H1 (cell line): ENCODE data around the gene TANC1. TPM values are rescaled to one million over a fixed set of nuclear protein-coding genes. Genes with fewer than 3 reads are reported as not detected.

Experiments
- CTCF ChIA-PET: fragments of 300-600 bp; sonication (Branson Sonifier 250); formaldehyde crosslinking; loops from one replicate; lab custom pipeline; 2021; ENCODE audit not compliant: partially characterized antibody; lab: Charles Lee
- POLR2A ChIA-PET: fragments of 300-600 bp; sonication (Branson Sonifier 250); formaldehyde crosslinking; loops from one replicate; lab custom pipeline; 2021; ENCODE audit warnings: inconsistent platforms; ENCODE audit not compliant: partially characterized antibody; lab: Charles Lee
- DNase-seq, 2 experiments: peaks; one replicate each; pipeline versions ENCODE4 v3.0.0 to v3.0.0-alpha.2; 2010 to 2022; ENCODE audit warnings: low spot score in 2 of 2, low read depth in 1 of 2, mixed read lengths in 1 of 2
- FAIRE-seq: peaks from 2 replicates; lab custom pipeline; 2011; peaks lifted over from hg19 to GRCh38; lab: Jason Lieb, UNC
- H2AFZ ChIP-seq: 2 replicates; pipeline ENCODE4 v1.8.1; 2012; ENCODE audit warnings: low read length, inconsistent platforms
- H2AK5ac ChIP-seq: 2 replicates; pipeline ENCODE4 v1.6.1; 2013; ENCODE audit warnings: low read depth, low read length
- H2BK120ac ChIP-seq: replicated peaks from 2 replicates; pipeline ENCODE3; 2013; ENCODE audit warnings: low read depth, low read length, inconsistent platforms
- H2BK12ac ChIP-seq: 2 replicates; pipeline ENCODE4 v1.6.1; 2013; ENCODE audit warnings: low read depth, low read length
- H2BK15ac ChIP-seq: 2 replicates; pipeline ENCODE4 v1.6.1; 2013; ENCODE audit warnings: low read length
- H2BK20ac ChIP-seq: 2 replicates; pipeline ENCODE4 v1.6.1; 2013; ENCODE audit warnings: low read length
- H2BK5ac ChIP-seq: 2 replicates; pipeline ENCODE4 v1.6.1; 2013; ENCODE audit warnings: low read depth, low read length
- H3K14ac ChIP-seq: 2 replicates; pipeline ENCODE4 v1.6.1; 2013; ENCODE audit warnings: inconsistent platforms; ENCODE audit not compliant: insufficient read length
- H3K18ac ChIP-seq: 2 replicates; pipeline ENCODE4 v1.6.1; 2013; ENCODE audit warnings: low read length; ENCODE audit errors: extremely low read depth
- H3K23ac ChIP-seq: 2 replicates; pipeline ENCODE4 v1.6.1; 2013; ENCODE audit warnings: inconsistent platforms; ENCODE audit not compliant: insufficient read length
- H3K23me2 ChIP-seq: 2 replicates; pipeline ENCODE4 v1.6.1; 2013; ENCODE audit warnings: low read depth, low read length
- H3K27ac ChIP-seq: 2 replicates; pipeline ENCODE4 v1.6.1; 2011; ENCODE audit warnings: low read depth, low read length, inconsistent platforms
- H3K27me3 ChIP-seq, 4 experiments: replicated peaks in 1 of 4; 1 replicate in 1 of 4; 2 replicates in 3 of 4; pipeline versions ENCODE4 v1.6.1 to v1.8.1; 2011 to 2013; ENCODE audit warnings: low read length in 3 of 4, mild to moderate bottlenecking in 3 of 4, inconsistent platforms in 2 of 4, mixed read lengths in 2 of 4, moderate library complexity in 1 of 4; ENCODE audit not compliant: control insufficient read depth in 3 of 4, insufficient read depth in 3 of 4; ENCODE audit errors: extremely low read depth in 1 of 4
- H3K36me3 ChIP-seq, 4 experiments: 2 replicates each; pipeline versions ENCODE4 v1.6.1 to v1.8.1; 2011 to 2013; ENCODE audit warnings: mild to moderate bottlenecking in 4 of 4, low read length in 3 of 4, moderate library complexity in 2 of 4, control low read depth in 1 of 4, inconsistent platforms in 1 of 4; ENCODE audit not compliant: insufficient read depth in 4 of 4, control insufficient read depth in 2 of 4
- H3K4ac ChIP-seq: replicated peaks from 2 replicates; pipeline ENCODE3; 2013; ENCODE audit warnings: low read length, low read depth, mixed read lengths, inconsistent platforms; ENCODE audit not compliant: insufficient read length
- H3K4me1 ChIP-seq, 4 experiments: replicated peaks in 1 of 4; 1 replicate in 1 of 4; 2 replicates in 3 of 4; pipeline versions ENCODE4 v1.6.1 to v1.8.1; 2011 to 2013; ENCODE audit warnings: low read length in 3 of 4, inconsistent platforms in 2 of 4, mixed read lengths in 1 of 4; ENCODE audit not compliant: insufficient read depth in 4 of 4, control insufficient read depth in 3 of 4
- H3K4me2 ChIP-seq, 2 experiments: 2 replicates each; pipeline versions ENCODE4 v1.6.1 to v1.8.1; 2011 to 2013; ENCODE audit warnings: low read depth in 2 of 2, low read length in 2 of 2, control low read depth in 1 of 2, inconsistent platforms in 1 of 2, mild to moderate bottlenecking in 1 of 2; ENCODE audit not compliant: insufficient read depth in 1 of 2
- H3K4me3 ChIP-seq, 4 experiments: fragments of 200-600, 300-600 bp in 1 of 4; sonication (generic), shearing (Covaris generic), sonication (Bioruptor Twin) in 1 of 4; 2 replicates each; pipeline versions ENCODE4 v1.5.1 to v1.8.1; 2011 to 2016; ENCODE audit warnings: low read length in 4 of 4, low read depth in 3 of 4, control low read depth in 2 of 4, inconsistent platforms in 2 of 4, mild to moderate bottlenecking in 2 of 4, mixed read lengths in 1 of 4, moderate library complexity in 1 of 4; ENCODE audit not compliant: insufficient read depth in 2 of 4; ENCODE audit errors: extremely low read depth in 1 of 4
- H3K56ac ChIP-seq: replicated peaks from 2 replicates; pipeline ENCODE3; 2013; ENCODE audit warnings: low read depth, mild to moderate bottlenecking, mixed read lengths, low read length, inconsistent platforms; ENCODE audit not compliant: insufficient read length
- H3K79me1 ChIP-seq: 2 replicates; pipeline ENCODE4 v1.6.1; 2013; ENCODE audit warnings: low read depth, low read length, control low read depth
- H3K79me2 ChIP-seq, 2 experiments: 2 replicates each; pipeline versions ENCODE4 v1.6.1 to v1.8.1; 2012 to 2013; ENCODE audit warnings: low read length in 2 of 2, mild to moderate bottlenecking in 2 of 2, inconsistent platforms in 1 of 2; ENCODE audit not compliant: insufficient read depth in 2 of 2, control insufficient read depth in 1 of 2
- H3K9ac ChIP-seq, 4 experiments: replicated peaks in 1 of 4; 1 replicate in 1 of 4; 2 replicates in 3 of 4; pipeline versions ENCODE4 v1.6.1 to v1.8.1; 2011 to 2013; ENCODE audit warnings: low read depth in 3 of 4, low read length in 3 of 4, control low read depth in 2 of 4, mild to moderate bottlenecking in 2 of 4, moderate library complexity in 2 of 4, inconsistent platforms in 1 of 4; ENCODE audit errors: extremely low read depth in 1 of 4
- H3K9me3 ChIP-seq, 2 experiments: 2 replicates each; pipeline versions ENCODE4 v1.6.1 to v1.8.1; 2012 to 2013; ENCODE audit warnings: mild to moderate bottlenecking in 2 of 2, moderate library complexity in 2 of 2, control low read depth in 1 of 2, inconsistent platforms in 1 of 2, low read depth in 1 of 2, low read length in 1 of 2, mixed read lengths in 1 of 2; ENCODE audit not compliant: insufficient read depth in 2 of 2
- H4K20me1 ChIP-seq, 2 experiments: replicated peaks in 1 of 2; 2 replicates each; pipeline versions ENCODE3 to v1.8.1; 2011 to 2013; ENCODE audit warnings: inconsistent platforms in 2 of 2, low read length in 2 of 2, mild to moderate bottlenecking in 1 of 2; ENCODE audit not compliant: insufficient read depth in 2 of 2, control insufficient read depth in 1 of 2
- H4K5ac ChIP-seq: 2 replicates; pipeline ENCODE4 v1.6.1; 2013; ENCODE audit warnings: low read length, low read depth, mixed read lengths, inconsistent platforms; ENCODE audit not compliant: insufficient read length
- H4K8ac ChIP-seq: 2 replicates; pipeline ENCODE4 v1.8.0; 2013; ENCODE audit warnings: mild to moderate bottlenecking, moderate library complexity, low read length, inconsistent platforms; ENCODE audit not compliant: insufficient read depth; ENCODE audit errors: extremely low read depth
- H4K91ac ChIP-seq: replicated peaks from 2 replicates; pipeline ENCODE3; 2013; ENCODE audit warnings: low read length, mixed read lengths, inconsistent platforms; ENCODE audit not compliant: insufficient read length
- CBX5 ChIP-seq: fragments of 300-800, 300-1000 bp; sonication (generic); IDR thresholded peaks from 2 replicates; pipeline ENCODE4 v1.7.1; 2016; ENCODE audit warnings: antibody characterized with exemption, low read length, low read depth
- EP300 ChIP-seq, 2 experiments: IDR thresholded peaks; 1 replicate in 1 of 2; 2 replicates in 1 of 2; pipeline ENCODE4 v1.6.1; 2011 to 2012; ENCODE audit warnings: low read depth in 2 of 2, low read length in 2 of 2, mild to moderate bottlenecking in 2 of 2, borderline replicate concordance in 1 of 2, inconsistent platforms in 1 of 2, moderate library complexity in 1 of 2
- FOSL1 ChIP-seq: IDR thresholded peaks from 2 replicates; pipeline ENCODE4 v1.6.1; 2011; ENCODE audit warnings: mild to moderate bottlenecking, low read depth, low read length, moderate library complexity; ENCODE audit not compliant: insufficient read depth
- MAX ChIP-seq: IDR thresholded peaks from 2 replicates; pipeline ENCODE4 v1.6.1; 2012; ENCODE audit warnings: inconsistent platforms
- PHF8 ChIP-seq: fragments of 200-600 bp; sonication (generic); conservative IDR thresholded peaks from 2 replicates; pipeline ENCODE4 v1.7.1; 2012; ENCODE audit warnings: low read depth, mild to moderate bottlenecking, inconsistent platforms, low read length, moderate library complexity
- RNF2 ChIP-seq: fragments of 200-900, 300-1000 bp; sonication (generic); IDR thresholded peaks from 2 replicates; pipeline ENCODE4 v1.7.1; 2016; ENCODE audit warnings: borderline replicate concordance, low read depth, mild to moderate bottlenecking, antibody characterized with exemption, low read length; ENCODE audit not compliant: poor library complexity, severe bottlenecking; ENCODE audit errors: missing control alignments
- SIRT6 ChIP-seq: IDR thresholded peaks from one replicate; pipeline ENCODE4 v1.7.1; 2012; ENCODE audit warnings: low read length, inconsistent platforms
- SIX5 ChIP-seq: IDR thresholded peaks from 2 replicates; pipeline ENCODE4 v1.6.1; 2011; ENCODE audit warnings: mild to moderate bottlenecking, low read depth, low read length
- SRF ChIP-seq: IDR thresholded peaks from 2 replicates; pipeline ENCODE4 v1.6.1; 2011; ENCODE audit warnings: mild to moderate bottlenecking, low read depth, low read length, moderate library complexity
- TCF12 ChIP-seq: IDR thresholded peaks from 2 replicates; pipeline ENCODE4 v1.6.1; 2011; ENCODE audit warnings: low read depth, mild to moderate bottlenecking, low read length
- TEAD4 ChIP-seq: IDR thresholded peaks from 2 replicates; pipeline ENCODE4 v1.6.1; 2012; ENCODE audit warnings: low read depth, low read length, inconsistent platforms, mixed read lengths
- YY1 ChIP-seq: IDR thresholded peaks from 2 replicates; pipeline ENCODE4 v1.6.1; 2011; ENCODE audit warnings: low read depth, mild to moderate bottlenecking, low read length
- WGBS, 2 experiments: shearing (Covaris generic) in 1 of 2; methylation state at CpG; one replicate each; pipeline versions ENCODE4 v1.1.6 to v1.1.7; 2013 to 2015; ENCODE audit warnings: low lambda C conversion rate in 2 of 2, mixed read lengths in 2 of 2, inconsistent platforms in 1 of 2, low coverage in 1 of 2, missing lambda C conversion rate in 1 of 2; ENCODE audit not compliant: insufficient replicate concordance in 2 of 2, insufficient coverage in 1 of 2, insufficient read length in 1 of 2; ENCODE audit errors: extremely low coverage in 1 of 2, missing lambda C conversion rate in 1 of 2; 5-methylcytosine and 5-hydroxymethylcytosine counted together
- polyA plus RNA-seq, 7 experiments: library from polyadenylated mRNA; depleted of rRNA in 3 of 7; stranded (reverse) in 5 of 7; unstranded in 2 of 7; fragments of >200 nt in 5 of 7; fragments of 200-250 nt in 2 of 7; gene quantifications; 1 replicate in 5 of 7; 2 replicates in 1 of 7; 4 replicates in 1 of 7; pipeline versions ENCODE4 v1.2.1 to v1.2.3, GENCODE V29; 2011 to 2013; ENCODE audit warnings: missing spikeins in 2 of 7, mixed read lengths in 2 of 7
- total RNA-seq: library from RNA; stranded (reverse); fragmentation: NEBNext Ultra II Directional; extraction: Animal tissue kit (Norgen Biotek cat#: 25700); gene quantifications from 2 replicates; pipeline ENCODE4 v1.2.1, GENCODE V29; 2021

Gene TANC1
- total and polyA plus RNA-seq, 2 of the 8 experiments (the other 6 are each of a cell fraction or from before 2014, with no cell fraction given), result 4.1 to 7.6 TPM

DNA sequence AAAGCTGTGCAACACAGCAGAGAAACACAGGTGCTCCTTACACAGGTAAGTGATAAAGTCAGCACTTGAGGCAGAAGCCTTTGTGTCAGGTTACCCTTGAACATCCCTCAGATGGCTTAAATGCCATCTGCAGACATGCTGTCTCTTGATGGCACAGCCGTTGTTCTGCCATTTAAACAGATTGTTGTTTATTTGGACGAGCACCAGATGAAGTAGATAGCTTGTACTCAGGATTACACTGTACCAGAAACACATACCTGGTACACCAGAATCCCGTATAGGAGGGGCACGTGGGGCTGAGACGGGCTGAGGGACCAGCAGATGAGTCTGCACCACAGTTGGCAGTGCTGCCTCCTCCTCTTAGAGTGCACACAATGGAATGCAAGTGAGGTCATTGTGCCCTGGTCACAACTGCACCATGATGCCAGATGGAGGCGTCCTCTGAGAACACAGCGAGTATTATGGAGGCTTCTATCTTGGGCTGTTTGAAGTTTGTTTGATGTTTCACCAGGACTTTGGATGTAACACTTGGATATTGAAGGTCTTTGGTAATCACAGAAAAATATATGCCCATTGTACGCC, 143.0 kb downstream of the TANC1 start:
- POLR2A ChIA-PET, result no interaction called here
- FAIRE-seq, result no peak
- no peak overlapping the region for H3K9ac ChIP-seq

More for the DNA sequence above, 143.0 kb downstream of the TANC1 start:
- WGBS, 2 experiments, result 88% methylated on average over 8 of the region's 8 CpGs; no CpG with 5 or more reads in 1 of the 2 experiments
- Histone ChIP-seq H4K8ac (no peak overlapping the region), H3K56ac (no peak overlapping the region), H2BK120ac (no peak overlapping the region), H2BK20ac (no peak overlapping the region), H3K4me2 (no peak overlapping the region), H2AK5ac (no peak overlapping the region), H4K91ac (no peak overlapping the region), H4K5ac (no peak overlapping the region), H3K18ac (no peak overlapping the region), H3K14ac (no peak overlapping the region), H3K36me3 (no peaks in the 10 kb centered on the region), H2BK5ac (no peak overlapping the region), H3K9me3 (no peaks in the 10 kb centered on the region), H3K79me2 (no peaks in the 10 kb centered on the region), H4K20me1 (no peaks in the 10 kb centered on the region), H3K4me3 (no peak overlapping the region), H3K27ac (no peak overlapping the region), H3K27me3 (no peaks in the 10 kb centered on the region), H3K23me2 (no peaks in the 10 kb centered on the region), H3K79me1 (no peaks in the 10 kb centered on the region), H3K4me1 (no peaks in the 10 kb centered on the region), H2BK15ac (no peak overlapping the region), H3K23ac (no peak overlapping the region), H2AFZ (no peak overlapping the region), H3K4ac (no peak overlapping the region), H2BK12ac (no peak overlapping the region)
- TF ChIP-seq FOSL1, result no peak
- TF ChIP-seq SRF, result no peak
- TF ChIP-seq SIRT6, result no peak
- TF ChIP-seq YY1, result no peak
- no peak for TF ChIP-seq SIX5
- no peak for TF ChIP-seq CBX5
- TF ChIP-seq TEAD4, result no peak
- no peak for TF ChIP-seq TCF12
- no peak for TF ChIP-seq PHF8
- no peak for TF ChIP-seq RNF2
- no peak for TF ChIP-seq EP300 (IDR thresholded peaks at IDR 0.05; ENCODE audit: borderline replicate concordance in 1 of 2, low read depth in 2 of 2, low read length in 2 of 2)
- TF ChIP-seq MAX, result no peak
- DNase-seq, result no peak
- CTCF ChIA-PET, result interaction anchor here (0.6 to 2.2 kb wide), 8 partner anchors 10 to 211 kb away, joined by 3 to 5 read pairs (median 4); no protein-coding TSS in a partner anchor
